Body of pancreas (tissue), 4 donors: Measurements from ENCODE around the gene IL11. TPM values are rescaled to one million over a fixed set of nuclear protein-coding genes. Genes with fewer than 3 reads are reported as not detected.

Experiments
- ATAC-seq: fragments of 150-250 bp; one replicate; pipeline ENCODE4 v1.9.1; 2016
- DNase-seq, 4 donors: peaks; one replicate each; pipeline ENCODE4 v3.0.0-alpha.2; 2019
- H3K27ac ChIP-seq, 4 donors: fragments of 200-600 bp; sonication (generic); 1 replicate in 3 of 4; 2 replicates in 1 of 4; pipeline versions ENCODE4 v1.5.1 to v1.6.1; 2016 to 2019; ENCODE audit warnings: mild to moderate bottlenecking in 1 of 4, mixed read lengths in 1 of 4, moderate library complexity in 1 of 4
- H3K27me3 ChIP-seq, 2 donors: fragments of 200-600 bp; sonication (generic); one replicate each; pipeline ENCODE4 v1.6.0; 2016; ENCODE audit warnings: mild to moderate bottlenecking in 1 of 2
- H3K36me3 ChIP-seq, 2 donors: fragments of 200-600 bp; sonication (generic); replicated peaks in 1 of 2; 2 replicates each; pipeline ENCODE4 v1.5.1; 2016; ENCODE audit warnings: low read depth in 2 of 2; ENCODE audit not compliant: insufficient read depth in 1 of 2
- H3K4me1 ChIP-seq: fragments of 200-600 bp; sonication (generic); one replicate; pipeline ENCODE4 v1.6.0; 2016
- H3K4me3 ChIP-seq, 2 donors: fragments of 200-600 bp; sonication (generic); 1 replicate in 1 of 2; 2 replicates in 1 of 2; pipeline ENCODE4 v1.5.1; 2016 to 2019
- H3K9me3 ChIP-seq, 3 donors: fragments of 200-600 bp; sonication (generic); 1 replicate in 2 of 3; 2 replicates in 1 of 3; pipeline ENCODE4 v1.5.1; 2016
- POLR2A ChIP-seq, 3 donors: fragments of 450-650 bp; IDR thresholded peaks; one replicate each; pipeline ENCODE4 v1.6.1; 2016; ENCODE audit warnings: antibody characterized with exemption in 3 of 3, mild to moderate bottlenecking in 2 of 3
- WGBS, 2 donors: methylation state at CpG; one replicate each; pipeline ENCODE4 v1.1.5; 2017; 5-methylcytosine and 5-hydroxymethylcytosine counted together
- intact Hi-C: fragments of 100-400 bp; cut with DNase I; formaldehyde crosslinking; loops from one replicate; pipeline ENCODE4 v1.15.1; 2023
- total RNA-seq, 2 donors: library from RNA; depleted of rRNA; stranded (reverse); fragments of >200 nt; gene quantifications; one replicate each; pipeline ENCODE4 v1.1.0, GENCODE V29; 2016
- TF ChIP-seq, protein P1 (sequence below), 7 experiments: fragments of 450-650 bp in 4 of 7; fragments of 200-600 bp in 3 of 7; sonication (generic) in 3 of 7; IDR thresholded peaks; one replicate each; pipeline ENCODE4 v1.5.1; 2016 to 2019; ENCODE audit warnings: antibody characterized with exemption in 7 of 7

Gene IL11
- total RNA-seq, 2 donors from 2014 or later, result not detected

DNA sequence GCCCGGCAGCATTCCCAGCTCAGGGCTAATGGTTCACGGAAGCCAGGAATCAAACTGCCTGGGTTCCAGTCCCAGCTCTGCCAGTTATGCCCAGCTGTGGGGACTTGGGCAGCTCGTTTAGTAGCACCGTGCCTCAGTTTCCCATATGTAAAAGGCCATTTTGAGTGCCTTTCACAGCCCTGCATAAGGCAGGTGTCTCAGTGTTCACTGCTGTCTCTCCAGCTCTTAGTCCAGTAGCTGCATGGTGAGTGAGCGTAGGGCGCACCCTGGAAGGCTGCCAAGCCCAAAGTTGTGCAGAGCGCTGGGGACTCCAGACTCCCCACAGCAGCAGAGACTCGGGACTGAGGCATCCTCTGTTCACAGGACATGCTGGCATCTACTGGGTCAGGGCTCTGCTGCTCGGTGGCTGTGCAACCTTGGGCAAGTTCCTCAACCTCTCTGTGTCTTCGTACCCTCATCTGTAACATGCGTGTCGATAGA is 21.0 kb upstream of the IL11 start:
- H3K27me3 ChIP-seq, result no peaks in the 10 kb centered on the region
- H3K4me3 ChIP-seq, result no peak overlapping the region
- peaks cover 0 to 8% of the 10 kb centered on the region in 2 donors for H3K36me3 ChIP-seq
- TF ChIP-seq, protein P1, sequence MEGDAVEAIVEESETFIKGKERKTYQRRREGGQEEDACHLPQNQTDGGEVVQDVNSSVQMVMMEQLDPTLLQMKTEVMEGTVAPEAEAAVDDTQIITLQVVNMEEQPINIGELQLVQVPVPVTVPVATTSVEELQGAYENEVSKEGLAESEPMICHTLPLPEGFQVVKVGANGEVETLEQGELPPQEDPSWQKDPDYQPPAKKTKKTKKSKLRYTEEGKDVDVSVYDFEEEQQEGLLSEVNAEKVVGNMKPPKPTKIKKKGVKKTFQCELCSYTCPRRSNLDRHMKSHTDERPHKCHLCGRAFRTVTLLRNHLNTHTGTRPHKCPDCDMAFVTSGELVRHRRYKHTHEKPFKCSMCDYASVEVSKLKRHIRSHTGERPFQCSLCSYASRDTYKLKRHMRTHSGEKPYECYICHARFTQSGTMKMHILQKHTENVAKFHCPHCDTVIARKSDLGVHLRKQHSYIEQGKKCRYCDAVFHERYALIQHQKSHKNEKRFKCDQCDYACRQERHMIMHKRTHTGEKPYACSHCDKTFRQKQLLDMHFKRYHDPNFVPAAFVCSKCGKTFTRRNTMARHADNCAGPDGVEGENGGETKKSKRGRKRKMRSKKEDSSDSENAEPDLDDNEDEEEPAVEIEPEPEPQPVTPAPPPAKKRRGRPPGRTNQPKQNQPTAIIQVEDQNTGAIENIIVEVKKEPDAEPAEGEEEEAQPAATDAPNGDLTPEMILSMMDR (IDR thresholded peaks at IDR 0.05), result no peak
- no peak for TF ChIP-seq POLR2A (IDR thresholded peaks at IDR 0.05)
- intact Hi-C loops, result no loop called here
- no peak for ATAC-seq
- WGBS, 2 donors, result 85 to 100% methylated on average over 6 to 12 of the region's 12 CpGs
- no peak for DNase-seq
- H3K4me1 ChIP-seq, result peaks cover 27% of the 10 kb centered on the region
- H3K27ac ChIP-seq, result no peak overlapping the region
- H3K9me3 ChIP-seq, result no peaks in the 10 kb centered on the region

DNA sequence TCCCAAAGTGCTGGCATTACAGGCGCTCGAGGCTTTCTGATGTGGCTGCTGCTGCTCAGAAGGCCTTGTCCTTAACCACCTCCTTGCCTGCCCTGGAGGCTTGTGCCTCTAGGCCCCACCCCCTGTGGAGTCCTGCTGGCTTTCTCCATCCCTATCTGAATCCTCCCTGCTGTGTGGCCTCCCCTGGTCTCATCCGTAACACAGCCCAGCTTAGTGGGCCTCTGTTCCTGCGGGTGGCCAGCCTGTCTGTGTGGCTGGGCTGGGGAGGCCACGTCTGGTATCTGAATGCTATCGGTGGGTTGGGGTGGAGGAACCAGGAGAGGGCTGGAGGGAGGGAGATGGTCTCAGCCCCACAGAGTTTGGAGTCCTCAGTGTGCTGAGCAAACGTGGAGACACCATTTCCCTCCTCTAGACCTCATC is 20.2 kb upstream of the IL11 start:
- TF ChIP-seq, protein P1 (IDR thresholded peaks at IDR 0.05), result no peak
- no peak for TF ChIP-seq POLR2A (IDR thresholded peaks at IDR 0.05)
- no peak for DNase-seq
- Histone ChIP-seq H3K27me3 (no peaks in the 10 kb centered on the region), H3K36me3 (peaks cover 0 to 8% of the 10 kb centered on the region in 2 donors), H3K4me1 (peaks cover 27% of the 10 kb centered on the region), H3K4me3 (no peak overlapping the region), H3K27ac (no peak overlapping the region), H3K9me3 (no peaks in the 10 kb centered on the region)
- WGBS, 2 donors, result 82 to 87% methylated on average over 7 of the region's 7 CpGs
- intact Hi-C loops, result no loop called here
- ATAC-seq, result no peak

DNA sequence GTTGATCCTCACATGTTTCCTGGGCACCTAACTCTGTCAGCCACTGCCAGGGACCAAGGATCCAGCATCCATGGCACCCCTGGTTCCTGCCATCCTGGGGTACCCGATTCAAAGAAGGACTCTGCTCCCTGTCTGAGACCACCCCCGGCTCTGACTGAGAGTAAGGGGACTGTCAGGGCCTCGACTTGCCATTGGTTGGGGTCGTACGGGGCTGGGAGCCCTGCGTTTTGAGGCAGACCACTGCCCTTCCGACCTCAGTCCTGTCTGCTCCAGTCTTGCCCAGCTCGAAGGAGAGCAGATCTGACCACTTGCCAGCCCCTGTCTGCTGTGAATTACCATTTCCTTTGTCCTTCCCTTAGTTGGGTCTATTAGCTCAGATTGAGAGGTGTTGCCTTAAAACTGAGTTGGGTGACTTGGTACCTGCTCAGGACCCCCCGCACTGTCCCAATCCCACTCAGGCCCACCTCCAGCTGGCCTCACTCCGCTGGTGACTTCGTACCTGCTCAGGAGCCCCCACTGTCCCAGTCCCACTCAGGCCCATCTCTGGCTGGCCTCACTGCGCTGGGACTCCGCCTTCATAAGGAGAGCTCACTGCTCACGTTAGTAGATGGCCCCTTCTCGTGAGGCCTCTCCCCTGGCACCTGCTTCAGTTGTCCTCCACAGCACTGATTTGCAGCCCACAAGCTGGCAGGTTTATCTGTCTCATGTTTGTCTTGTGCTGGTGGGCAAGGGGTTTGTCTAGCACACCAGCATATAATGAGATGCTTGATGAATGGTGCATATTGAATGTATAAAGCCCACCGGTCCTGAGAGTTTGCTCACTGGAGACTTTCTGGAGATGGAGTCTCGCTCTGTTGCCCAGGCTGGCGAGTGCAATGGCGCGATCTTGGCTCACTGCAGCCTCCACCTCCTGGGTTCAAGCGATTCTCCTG is 19.4 kb upstream of the IL11 start:
- Histone ChIP-seq H3K36me3 (peaks cover 0 to 8% of the 10 kb centered on the region in 2 donors), H3K4me1 (peaks cover 33% of the 10 kb centered on the region), H3K4me3 (no peak overlapping the region), H3K27me3 (no peaks in the 10 kb centered on the region), H3K27ac (no peak overlapping the region), H3K9me3 (no peaks in the 10 kb centered on the region)
- ATAC-seq (no peak), DNase-seq (no peak)
- TF ChIP-seq POLR2A (IDR thresholded peaks at IDR 0.05), result no peak
- TF ChIP-seq, protein P1 (IDR thresholded peaks at IDR 0.05), result no peak
- intact Hi-C loops, result loop anchor here (10.0 kb wide), 1 partner anchor 85 kb away; no protein-coding TSS in a partner anchor
- 83 to 89% methylated on average over 13 to 21 of the region's 21 CpGs for WGBS, 2 donors

DNA sequence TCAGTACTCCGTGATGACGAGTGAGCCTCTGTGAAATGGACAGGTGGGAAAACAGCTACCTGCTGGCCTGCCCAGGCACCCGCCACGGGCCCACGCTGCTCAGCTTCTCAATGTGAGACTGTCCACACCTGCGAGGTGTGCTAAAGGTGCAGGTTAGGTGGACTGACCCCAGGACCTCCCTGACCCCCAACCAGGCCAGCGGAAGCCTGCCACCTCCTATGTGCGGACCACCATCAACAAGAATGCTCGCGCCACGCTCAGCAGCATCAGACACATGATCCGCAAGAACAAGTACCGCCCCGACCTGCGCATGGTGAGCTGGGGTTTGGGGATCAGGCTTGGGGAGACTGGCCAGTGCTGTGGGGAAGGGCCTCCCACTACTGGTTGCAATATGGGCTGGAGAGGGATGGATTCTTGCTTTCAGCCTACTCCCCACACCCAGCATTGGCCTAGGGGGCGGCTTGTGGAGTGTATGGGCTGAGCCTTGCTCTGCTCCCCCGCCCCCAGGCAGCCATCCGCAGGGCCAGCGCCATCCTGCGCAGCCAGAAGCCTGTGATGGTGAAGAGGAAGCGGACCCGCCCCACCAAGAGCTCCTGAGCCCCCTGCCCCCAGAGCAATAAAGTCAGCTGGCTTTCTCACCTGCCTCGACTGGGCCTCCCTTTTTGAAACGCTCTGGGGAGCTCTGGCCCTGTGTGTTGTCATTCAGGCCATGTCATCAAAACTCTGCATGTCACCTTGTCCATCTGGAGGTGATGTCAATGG is 17.7 kb upstream of the IL11 start:
- intact Hi-C loops, result loop anchor here (10.0 kb wide), 1 partner anchor 83 kb away; no protein-coding TSS in a partner anchor
- ATAC-seq (no peak), DNase-seq (no peak)
- H3K4me3 ChIP-seq, result no peak overlapping the region
- no peaks in the 10 kb centered on the region for H3K9me3 ChIP-seq
- 54 to 72% methylated on average over 13 to 22 of the region's 24 CpGs for WGBS, 2 donors
- peaks cover 43% of the 10 kb centered on the region for H3K4me1 ChIP-seq
- H3K27ac ChIP-seq, result no peak overlapping the region
- no peaks in the 10 kb centered on the region for H3K27me3 ChIP-seq
- H3K36me3 ChIP-seq, result peaks cover 0 to 8% of the 10 kb centered on the region in 2 donors
- TF ChIP-seq, protein P1 (IDR thresholded peaks at IDR 0.05), result no peak
- TF ChIP-seq POLR2A (IDR thresholded peaks at IDR 0.05), result no peak
